Fibroblast of mammary gland (primary cell): ENCODE results near the gene ZBTB26.
A peak's percentile ranks its signal among the peaks of the same experiment; 100 is the strongest.
"Not testable (repeated sequence)": the region's sequence is repeated elsewhere in the genome, so short reads cannot be mapped to it uniquely, and the experiment has no call there.

Source experiments
- DNase-seq: peaks from one replicate; pipeline ENCODE4 v3.0.0-alpha.2; 2010; ENCODE audit warnings: low read depth
- H3K4me3 ChIP-seq: 2 replicates; pipeline ENCODE4 v1.5.1; 2011; ENCODE audit warnings: low read depth, mild to moderate bottlenecking, low read length, moderate library complexity; ENCODE audit not compliant: control insufficient read depth
- CTCF ChIP-seq: conservative IDR thresholded peaks from 2 replicates; pipeline ENCODE4 v1.5.1; 2011; ENCODE audit warnings: low read depth, low read length, inconsistent platforms; ENCODE audit not compliant: control insufficient read depth, insufficient read depth

ZBTB26 gene

DNA sequence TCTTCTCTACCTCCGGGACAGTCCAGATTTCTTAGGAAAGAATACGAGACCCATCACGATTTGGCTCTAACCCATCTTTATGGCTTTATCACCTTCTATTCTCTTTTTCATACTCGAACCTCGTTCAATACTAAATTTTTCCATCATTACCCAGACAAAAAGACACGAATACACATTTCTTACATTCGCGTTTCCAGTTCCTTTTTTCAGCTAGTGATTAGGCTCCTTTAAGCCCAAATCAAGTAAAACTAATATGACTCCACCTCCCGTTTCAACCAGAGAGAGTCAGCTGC lies 18.7 kb downstream of the ZBTB26 start:
- no peak for DNase-seq
- peak overlapping the region; percentile 94 for H3K4me3 ChIP-seq
- no peak for TF ChIP-seq CTCF

DNA sequence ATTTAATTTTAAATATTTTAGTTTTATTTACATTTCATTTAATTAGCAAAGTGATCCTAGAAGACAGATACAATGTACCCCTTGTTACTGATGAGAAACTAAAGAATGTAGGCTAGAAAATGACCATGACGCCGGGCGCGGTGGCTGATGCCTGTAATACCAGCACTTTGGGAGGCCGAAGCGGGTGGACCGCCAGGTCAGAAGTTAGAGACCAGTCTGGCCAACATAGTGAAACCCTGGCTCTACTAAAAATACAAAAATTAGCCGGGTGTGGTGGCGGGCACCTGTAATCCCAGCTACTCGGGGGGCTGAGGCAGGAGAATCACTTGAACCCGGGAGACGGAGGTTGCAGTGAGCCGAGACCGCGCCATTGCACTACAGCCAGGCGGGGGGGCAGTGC lies 25.2 kb downstream of the ZBTB26 start:
- H3K4me3 ChIP-seq, DNase-seq: not testable (repeated sequence)

- peak; percentile 100 for DNase-seq
- H3K4me3 ChIP-seq = peak within 1 kb of the TSS; percentile 91
- no peak for TF ChIP-seq CTCF
Observed at GRCh38 chr9:122904823-122905710, 26.2 kb downstream of the ZBTB26 start, which contains the start of gene RC3H2. RC3H2 (minus strand) TSS chr9:122905359; CDS start chr9:122897509, 7,850 bp downstream.

- peak overlapping the region; percentile 91 for H3K4me3 ChIP-seq
- DNase-seq = peak; percentile 39
- TF ChIP-seq CTCF = no peak
Observed at GRCh38 chr9:122904466-122904822, 26.9 kb downstream of the ZBTB26 start.

DNA sequence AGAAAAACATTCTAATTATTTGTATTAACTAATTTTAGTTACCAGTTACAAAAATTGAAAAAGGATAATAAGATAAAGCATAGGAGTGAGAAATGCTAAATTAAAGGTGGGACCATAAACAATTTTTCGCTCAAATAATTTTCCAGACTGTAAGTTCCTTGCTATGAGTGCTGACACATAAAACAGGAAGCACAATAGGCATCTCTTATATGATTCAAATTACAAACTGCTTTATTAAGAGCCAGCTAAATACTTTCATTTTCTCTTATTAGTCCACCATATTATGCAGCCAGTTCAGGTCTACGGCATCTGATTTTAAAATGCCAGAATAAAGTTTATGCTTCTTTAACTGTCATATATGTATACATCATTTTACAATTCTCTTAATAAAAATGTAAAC lies 30.5 kb downstream of the ZBTB26 start:
- DNase-seq = peak; percentile 47
- no peak overlapping the region for H3K4me3 ChIP-seq
- no peak for TF ChIP-seq CTCF

DNA sequence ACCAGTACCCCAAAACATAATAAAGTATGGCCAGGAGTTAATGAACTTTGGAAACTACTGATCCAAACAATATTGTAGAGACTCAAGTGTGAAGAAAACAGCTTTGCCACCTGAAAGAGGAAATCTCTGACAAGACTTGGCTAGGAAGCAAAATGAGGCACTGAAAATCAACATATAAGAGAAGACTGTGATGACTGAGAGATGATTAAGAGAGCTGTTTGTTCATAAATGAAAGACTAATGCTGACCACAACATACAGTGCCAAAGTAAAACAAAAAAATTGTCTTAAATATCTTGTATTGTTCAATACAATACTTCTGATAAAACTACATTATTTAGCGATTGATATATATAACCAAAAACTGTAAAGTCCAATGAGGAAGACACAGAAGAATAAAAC lies 33.3 kb downstream of the ZBTB26 start:
- no peak for TF ChIP-seq CTCF
- peak; percentile 68 for DNase-seq
- H3K4me3 ChIP-seq = no peak overlapping the region

DNA sequence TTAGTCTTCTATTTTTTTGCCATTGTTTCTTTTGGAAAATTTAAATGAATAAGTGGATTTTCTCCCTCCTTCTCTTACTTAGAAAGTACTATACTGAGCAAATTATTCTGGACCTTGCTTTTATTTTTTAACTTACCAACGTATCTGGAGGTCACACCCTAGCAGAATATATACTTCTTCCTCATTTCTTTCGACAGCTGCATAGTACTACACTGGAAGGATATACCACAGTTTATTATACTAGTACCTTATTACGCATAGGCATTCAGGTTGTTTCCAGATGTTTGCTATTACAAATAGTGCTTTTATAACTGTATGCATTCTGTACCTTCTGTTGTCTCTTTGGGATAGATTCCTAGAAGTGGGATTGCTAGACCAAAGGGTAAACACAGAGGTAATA lies 42.8 kb downstream of the ZBTB26 start:
- no peak for DNase-seq
- TF ChIP-seq CTCF = no peak
- H3K4me3 ChIP-seq = no peak overlapping the region
